ENCODE results near the gene TARP.
"Not testable (repeated sequence)": the region's sequence is repeated elsewhere in the genome, so short reads cannot be mapped to it uniquely, and the experiment has no call there.

The TARP gene

DNA sequence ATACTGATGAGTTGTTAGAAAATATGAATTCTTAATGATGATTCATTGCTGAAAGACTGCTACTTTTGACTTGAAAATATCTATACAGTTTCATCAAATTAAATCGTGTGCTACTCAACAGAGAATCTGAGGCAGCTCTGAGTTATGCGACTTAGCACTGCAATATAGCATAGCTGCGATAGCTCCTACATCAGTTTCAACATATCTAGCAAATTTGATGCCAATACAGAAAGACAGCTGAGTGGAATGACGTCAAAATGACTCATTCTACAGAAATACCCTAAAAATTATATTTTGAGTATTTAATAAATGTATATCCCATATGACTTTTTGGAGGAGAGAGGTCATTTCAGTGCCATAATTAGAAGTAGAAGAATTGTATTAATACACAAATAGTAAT, 1.1 kb upstream of the TARP start:
- TF ChIP-seq EZH2phosphoT487 (IDR thresholded peaks at IDR 0.05; ENCODE audit: low read depth, severe bottlenecking, unreplicated experiment) (no peak), EZH2 (IDR thresholded peaks at IDR 0.05; ENCODE audit: borderline replicate concordance) (no peak)
- TF ChIP-seq, protein P1, sequence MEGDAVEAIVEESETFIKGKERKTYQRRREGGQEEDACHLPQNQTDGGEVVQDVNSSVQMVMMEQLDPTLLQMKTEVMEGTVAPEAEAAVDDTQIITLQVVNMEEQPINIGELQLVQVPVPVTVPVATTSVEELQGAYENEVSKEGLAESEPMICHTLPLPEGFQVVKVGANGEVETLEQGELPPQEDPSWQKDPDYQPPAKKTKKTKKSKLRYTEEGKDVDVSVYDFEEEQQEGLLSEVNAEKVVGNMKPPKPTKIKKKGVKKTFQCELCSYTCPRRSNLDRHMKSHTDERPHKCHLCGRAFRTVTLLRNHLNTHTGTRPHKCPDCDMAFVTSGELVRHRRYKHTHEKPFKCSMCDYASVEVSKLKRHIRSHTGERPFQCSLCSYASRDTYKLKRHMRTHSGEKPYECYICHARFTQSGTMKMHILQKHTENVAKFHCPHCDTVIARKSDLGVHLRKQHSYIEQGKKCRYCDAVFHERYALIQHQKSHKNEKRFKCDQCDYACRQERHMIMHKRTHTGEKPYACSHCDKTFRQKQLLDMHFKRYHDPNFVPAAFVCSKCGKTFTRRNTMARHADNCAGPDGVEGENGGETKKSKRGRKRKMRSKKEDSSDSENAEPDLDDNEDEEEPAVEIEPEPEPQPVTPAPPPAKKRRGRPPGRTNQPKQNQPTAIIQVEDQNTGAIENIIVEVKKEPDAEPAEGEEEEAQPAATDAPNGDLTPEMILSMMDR (IDR thresholded peaks at IDR 0.05; ENCODE audit: poor library complexity), result no peak
- Histone ChIP-seq H3K4me3 (no peak overlapping the region), H4K20me1 (ENCODE audit: insufficient read depth, poor library complexity, severe bottlenecking) (no peaks in the 10 kb centered on the region), H3K4me2 (no peak overlapping the region), H3K79me2 (no peaks in the 10 kb centered on the region), H3K4me1 (ENCODE audit: insufficient read depth) (no peaks in the 10 kb centered on the region), H3K9me3 (ENCODE audit: low read depth) (no peaks in the 10 kb centered on the region), H3K27ac (no peak overlapping the region), H3K36me3 (replicated peaks; ENCODE audit: insufficient read depth, low read depth) (no peaks in the 10 kb centered on the region), H3K9me2 (replicated peaks; ENCODE audit: insufficient read depth) (no peaks in the 10 kb centered on the region), H3K27me3 (no peaks in the 10 kb centered on the region), H2AFZ (no peak overlapping the region)
- DNase-seq (ENCODE audit: low spot score), result no peak
- WGBS (ENCODE audit: low lambda C conversion rate, missing lambda C conversion rate), result 96% methylated on average over 4 of the region's 4 CpGs

DNA sequence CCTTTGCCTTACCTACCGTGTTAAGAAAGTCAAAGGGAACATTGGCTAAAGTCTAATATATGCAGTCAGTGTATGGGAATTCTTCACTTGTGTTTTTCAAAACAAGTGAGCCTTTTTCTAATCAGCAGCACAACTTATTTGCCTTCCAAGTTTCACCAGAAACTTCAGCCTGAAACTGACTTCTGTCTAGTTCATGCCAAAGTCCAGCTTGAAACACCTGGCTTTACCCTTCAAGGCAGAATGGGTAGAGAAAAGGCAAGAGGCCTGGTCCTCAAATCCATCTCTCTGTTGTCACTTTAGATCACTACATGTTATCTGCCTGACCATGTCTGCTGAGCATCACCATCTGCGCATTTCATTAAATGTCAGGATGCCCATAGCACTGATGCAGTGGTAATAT, 3.0 kb downstream of the TARP start:
- not testable (repeated sequence) for H3K27me3 ChIP-seq; H2AFZ ChIP-seq; H3K4me1 ChIP-seq (ENCODE audit: insufficient read depth); H3K79me2 ChIP-seq; H4K20me1 ChIP-seq (ENCODE audit: insufficient read depth, poor library complexity, severe bottlenecking); H3K27ac ChIP-seq; H3K4me2 ChIP-seq; H3K4me3 ChIP-seq; H3K9me3 ChIP-seq (ENCODE audit: low read depth); H3K9me2 ChIP-seq (replicated peaks; ENCODE audit: insufficient read depth); H3K36me3 ChIP-seq (replicated peaks; ENCODE audit: insufficient read depth, low read depth); DNase-seq (ENCODE audit: low spot score)
- 83% methylated on average over 1 of the region's 2 CpGs for WGBS (ENCODE audit: low lambda C conversion rate, missing lambda C conversion rate)

DNA sequence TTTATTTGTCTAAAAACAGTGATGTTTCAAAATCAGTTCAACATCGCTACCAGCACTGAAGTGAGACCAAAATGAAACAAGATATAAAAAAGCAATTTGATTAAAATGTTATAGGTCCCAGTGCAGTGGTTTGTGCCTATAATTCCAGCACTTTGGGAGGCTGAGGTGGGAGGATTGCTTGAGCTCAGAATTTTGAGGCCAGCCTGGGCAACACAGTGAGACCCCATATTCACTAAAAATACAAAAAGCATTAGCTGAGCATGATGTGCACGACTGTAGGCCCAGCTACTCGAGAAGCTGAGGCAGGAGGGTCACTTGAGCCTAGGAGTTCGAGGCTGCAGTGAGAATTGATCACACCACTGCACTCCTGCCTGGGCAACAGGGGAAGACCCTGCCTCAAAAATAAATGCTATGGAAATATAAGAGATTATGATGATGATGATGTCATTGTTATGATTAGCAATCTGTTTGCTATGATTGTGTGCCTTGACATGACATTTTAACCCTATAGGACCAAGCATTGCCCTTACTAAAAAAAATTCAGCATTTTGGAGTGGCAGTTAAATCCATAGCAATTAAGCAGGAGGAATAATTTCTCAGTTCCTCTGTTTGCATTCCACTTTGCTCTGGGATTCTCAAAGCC, 3.6 kb downstream of the TARP start:
- not testable (repeated sequence) for H3K9me2 ChIP-seq (replicated peaks; ENCODE audit: insufficient read depth); H3K4me2 ChIP-seq; H3K27ac ChIP-seq; H3K4me1 ChIP-seq (ENCODE audit: insufficient read depth); H3K79me2 ChIP-seq; H3K9me3 ChIP-seq (ENCODE audit: low read depth); H4K20me1 ChIP-seq (ENCODE audit: insufficient read depth, poor library complexity, severe bottlenecking); H3K36me3 ChIP-seq (replicated peaks; ENCODE audit: insufficient read depth, low read depth); DNase-seq (ENCODE audit: low spot score); H2AFZ ChIP-seq; H3K4me3 ChIP-seq; H3K27me3 ChIP-seq
- WGBS (ENCODE audit: low lambda C conversion rate, missing lambda C conversion rate), result 95% methylated on average over 4 of the region's 4 CpGs

DNA sequence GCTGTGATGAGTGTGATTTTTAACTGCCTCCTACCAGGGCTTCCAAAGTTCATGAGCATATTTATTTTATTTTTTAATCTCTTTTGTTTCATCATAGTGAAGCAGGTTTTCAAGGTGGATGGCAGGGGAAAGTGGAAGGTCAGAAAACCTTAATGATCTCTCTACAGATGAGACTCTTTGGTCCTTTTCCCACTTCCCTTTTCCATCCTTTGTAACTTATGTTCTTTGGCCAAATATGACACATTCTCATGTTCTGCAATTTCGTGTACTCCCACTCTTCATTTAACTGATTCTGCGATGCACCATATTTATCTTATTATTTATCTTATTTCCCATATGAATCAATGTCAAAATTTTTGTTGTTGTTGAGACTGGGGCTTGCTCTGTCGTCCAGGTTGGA, 7.5 kb downstream of the TARP start:
- not testable (repeated sequence) for H3K4me3 ChIP-seq; H3K27ac ChIP-seq; H3K9me2 ChIP-seq (replicated peaks; ENCODE audit: insufficient read depth); H3K36me3 ChIP-seq (replicated peaks; ENCODE audit: insufficient read depth, low read depth); H3K4me1 ChIP-seq (ENCODE audit: insufficient read depth); H4K20me1 ChIP-seq (ENCODE audit: insufficient read depth, poor library complexity, severe bottlenecking); H3K79me2 ChIP-seq; H3K4me2 ChIP-seq; H2AFZ ChIP-seq; H3K27me3 ChIP-seq; H3K9me3 ChIP-seq (ENCODE audit: low read depth); DNase-seq (ENCODE audit: low spot score)
- 79% methylated on average over 3 of the region's 3 CpGs for WGBS (ENCODE audit: low lambda C conversion rate, missing lambda C conversion rate)

DNA sequence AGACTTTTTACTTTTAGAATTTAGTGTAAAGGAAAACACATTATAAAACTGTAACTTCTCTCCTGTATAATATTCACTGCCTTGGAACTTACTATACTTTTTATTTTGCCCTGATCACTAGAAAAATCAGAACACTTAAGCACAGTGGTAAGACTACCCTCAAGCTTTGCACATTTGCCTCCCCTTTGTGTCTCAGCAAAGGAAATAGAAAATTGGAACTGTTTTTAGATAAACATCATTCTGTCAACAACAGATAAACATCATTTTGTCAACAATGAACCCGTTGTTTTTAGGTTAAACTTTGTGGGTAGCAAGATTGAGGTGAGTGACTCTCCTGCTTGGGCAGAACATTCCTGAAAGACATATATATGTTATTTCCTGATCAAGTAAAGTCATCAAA, 8.8 kb downstream of the TARP start:
- not testable (repeated sequence) for H2AFZ ChIP-seq; DNase-seq (ENCODE audit: low spot score); H3K36me3 ChIP-seq (replicated peaks; ENCODE audit: insufficient read depth, low read depth); H3K79me2 ChIP-seq; H4K20me1 ChIP-seq (ENCODE audit: insufficient read depth, poor library complexity, severe bottlenecking); H3K27ac ChIP-seq; H3K4me1 ChIP-seq (ENCODE audit: insufficient read depth); H3K27me3 ChIP-seq; H3K4me2 ChIP-seq; H3K9me2 ChIP-seq (replicated peaks; ENCODE audit: insufficient read depth); H3K9me3 ChIP-seq (ENCODE audit: low read depth); H3K4me3 ChIP-seq
- WGBS (ENCODE audit: low lambda C conversion rate, missing lambda C conversion rate), result 19% methylated on average over 1 of the region's 1 CpG

DNA sequence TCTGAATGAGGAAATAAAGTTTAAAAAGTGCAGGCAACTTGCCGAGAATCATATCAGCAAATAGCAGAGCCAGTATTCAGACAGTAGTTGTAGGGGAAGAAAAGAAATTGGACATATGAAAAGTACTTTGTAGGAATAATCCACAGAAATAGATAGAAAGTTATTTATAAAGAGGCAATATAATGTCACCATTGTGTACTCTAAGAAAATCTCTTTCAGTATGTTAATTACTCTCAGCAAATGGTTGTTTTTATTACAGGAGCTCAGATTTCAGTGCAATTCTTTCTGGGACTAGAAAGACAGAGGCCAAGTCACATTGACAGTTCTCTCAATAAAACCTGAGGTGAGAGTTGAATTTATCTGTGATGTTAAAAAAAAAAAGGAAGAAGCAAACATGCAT, 10.2 kb downstream of the TARP start:
- H3K36me3 ChIP-seq (replicated peaks; ENCODE audit: insufficient read depth, low read depth); H3K79me2 ChIP-seq; H3K9me2 ChIP-seq (replicated peaks; ENCODE audit: insufficient read depth); H4K20me1 ChIP-seq (ENCODE audit: insufficient read depth, poor library complexity, severe bottlenecking); H3K9me3 ChIP-seq (ENCODE audit: low read depth); DNase-seq (ENCODE audit: low spot score); H3K27me3 ChIP-seq; H3K4me2 ChIP-seq; H3K4me1 ChIP-seq (ENCODE audit: insufficient read depth); H2AFZ ChIP-seq; H3K4me3 ChIP-seq; H3K27ac ChIP-seq: not testable (repeated sequence)
- whole genome bisulfite sequencing (ENCODE audit: low lambda C conversion rate, missing lambda C conversion rate), result 57% methylated on average over 1 of the region's 1 CpG

Measured in hepatocyte (in vitro differentiated cells).